ENCODE results near the gene CHST15. TPM values are rescaled to one million over a fixed set of nuclear protein-coding genes. Genes with fewer than 3 reads are reported as not detected.
"Not testable (repeated sequence)": the region's sequence is repeated elsewhere in the genome, so short reads cannot be mapped to it uniquely, and the experiment has no call there.

Gene CHST15
- total and polyA plus RNA-seq, 8 donors = 4.8 to 17.3 (median 12.4) TPM

DNA sequence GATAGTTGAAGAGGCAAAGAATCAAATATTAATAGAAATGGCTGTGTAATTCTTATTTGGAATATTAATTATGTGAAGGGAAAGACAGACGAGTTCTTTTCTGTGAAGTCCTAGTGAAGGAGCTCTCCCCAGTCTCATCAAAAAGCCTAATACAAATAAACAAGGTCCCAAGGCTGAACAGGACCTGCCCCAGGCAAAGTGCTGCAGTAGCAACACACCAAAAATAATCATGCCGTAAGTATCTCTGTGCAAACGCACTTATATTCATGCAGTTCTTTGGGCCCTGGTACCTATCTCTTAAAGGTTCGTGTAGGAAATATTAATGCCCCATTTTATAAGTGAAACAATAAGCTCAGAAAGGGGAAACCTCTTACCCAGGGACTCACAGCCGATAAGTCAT, 12.2 kb upstream of the CHST15 start:
- no peaks in the 10 kb centered on the region for H3K9me3 ChIP-seq
- no peaks in the 10 kb centered on the region for H3K27me3 ChIP-seq
- no peak overlapping the region for H3K4me3 ChIP-seq
- H3K36me3 ChIP-seq = no peaks in the 10 kb centered on the region
- WGBS, 2 donors = 49 to 57% methylated on average over 5 of the region's 5 CpGs
- H3K4me1 ChIP-seq = peaks cover 0 to 4% (median 0%) of the 10 kb centered on the region in 3 donors
- no peak for TF ChIP-seq CTCF (IDR thresholded peaks at IDR 0.05)
- intact Hi-C loops (cut with DNase I) = no loop called here
- H3K27ac ChIP-seq = peak overlapping the region in 2 of 4 donors; percentile 20 to 69
- FAIRE-seq (no peak), DNase-seq (no peak), ATAC-seq (peak in 2 of 4 donors; percentile 13 to 32)

GRCh38 chr10:124105045-124105444, 11.6 kb upstream of the CHST15 start:
- WGBS, 2 donors = 66 to 73% methylated on average over 6 of the region's 6 CpGs
- intact Hi-C loops (cut with DNase I) = no loop called here
- Histone ChIP-seq H3K27me3 (no peaks in the 10 kb centered on the region), H3K27ac (no peak overlapping the region), H3K9me3 (no peaks in the 10 kb centered on the region), H3K36me3 (no peaks in the 10 kb centered on the region), H3K4me3 (no peak overlapping the region), H3K4me1 (peaks cover 0 to 4% (median 0%) of the 10 kb centered on the region in 3 donors)
- no peak for TF ChIP-seq CTCF (IDR thresholded peaks at IDR 0.05)
- FAIRE-seq (no peak), ATAC-seq (no peak), DNase-seq (no peak)

GRCh38 chr10:124104011-124104627, 10.7 kb upstream of the CHST15 start:
- TF ChIP-seq CTCF (IDR thresholded peaks at IDR 0.05) = no peak
- Histone ChIP-seq H3K4me1 (peaks cover 0 to 4% (median 0%) of the 10 kb centered on the region in 3 donors), H3K36me3 (no peaks in the 10 kb centered on the region), H3K9me3 (no peaks in the 10 kb centered on the region), H3K4me3 (no peak overlapping the region), H3K27me3 (no peaks in the 10 kb centered on the region), H3K27ac (no peak overlapping the region)
- no peak for ATAC-seq
- intact Hi-C loops (cut with DNase I) = no loop called here
- whole genome bisulfite sequencing, 2 donors = 86 to 87% methylated on average over 9 of the region's 9 CpGs
- FAIRE-seq = no peak
- DNase-seq = no peak

DNA sequence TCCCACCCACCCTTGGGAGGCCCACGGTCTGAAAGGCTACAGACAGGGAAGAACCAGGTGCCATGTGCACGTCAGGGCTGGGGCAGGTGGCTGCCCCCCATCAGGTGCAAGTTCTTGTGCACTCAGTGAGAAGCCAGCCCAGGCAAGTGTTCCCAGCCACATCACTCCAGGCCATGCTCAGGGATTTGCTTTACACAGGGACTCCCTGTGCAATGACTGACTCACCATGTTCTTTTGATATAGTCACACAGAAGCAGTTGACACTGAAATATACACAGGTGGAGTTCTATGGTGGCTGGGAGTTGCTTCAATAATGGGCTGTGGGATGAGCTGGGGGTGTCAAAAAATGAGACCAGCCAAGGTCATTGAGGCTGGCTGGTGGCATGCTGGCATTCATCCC, 8.0 kb upstream of the CHST15 start:
- ATAC-seq (no peak), DNase-seq (no peak), FAIRE-seq (no peak)
- Histone ChIP-seq H3K4me1 (peaks cover 0 to 4% (median 0%) of the 10 kb centered on the region in 3 donors), H3K27ac (no peak overlapping the region), H3K36me3 (no peaks in the 10 kb centered on the region), H3K4me3 (no peak overlapping the region), H3K9me3 (no peaks in the 10 kb centered on the region), H3K27me3 (no peaks in the 10 kb centered on the region)
- whole genome bisulfite sequencing, 2 donors = 78 to 82% methylated on average over 2 of the region's 2 CpGs
- intact Hi-C loops (cut with DNase I) = no loop called here
- TF ChIP-seq CTCF (IDR thresholded peaks at IDR 0.05) = no peak

DNA sequence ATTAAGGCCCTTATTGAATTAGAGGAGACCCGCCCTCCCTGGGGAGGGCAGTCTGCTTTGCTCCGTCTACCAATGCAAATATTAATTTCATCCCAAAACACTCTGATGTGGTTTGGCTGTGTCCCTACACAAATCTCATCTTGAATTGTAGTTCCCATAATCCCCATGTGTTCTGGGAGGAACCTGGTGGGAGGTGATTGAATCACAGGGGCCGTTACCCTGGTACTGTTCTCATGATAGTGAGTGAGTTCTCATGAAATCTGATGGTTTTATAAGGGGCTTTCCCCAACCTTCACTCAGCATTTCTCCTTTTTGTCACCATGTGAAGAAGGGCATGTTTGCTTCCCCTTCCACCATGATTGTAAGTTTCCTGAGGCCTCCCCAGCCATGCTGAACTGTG, 7.3 kb upstream of the CHST15 start:
- H3K4me3 ChIP-seq; FAIRE-seq; DNase-seq; H3K4me1 ChIP-seq; ATAC-seq; H3K9me3 ChIP-seq; H3K36me3 ChIP-seq; intact Hi-C loops (cut with DNase I); H3K27me3 ChIP-seq; H3K27ac ChIP-seq: not testable (repeated sequence)
- 93 to 96% methylated on average over 3 of the region's 3 CpGs for WGBS, 2 donors
